ENCODE data around the gene OSBPL2. TPM values are rescaled to one million over a fixed set of nuclear protein-coding genes. Genes with fewer than 3 reads are reported as not detected.

OSBPL2 gene
- total RNA-seq, 1 experiment from 2014 or later, result 20.1 TPM

DNA sequence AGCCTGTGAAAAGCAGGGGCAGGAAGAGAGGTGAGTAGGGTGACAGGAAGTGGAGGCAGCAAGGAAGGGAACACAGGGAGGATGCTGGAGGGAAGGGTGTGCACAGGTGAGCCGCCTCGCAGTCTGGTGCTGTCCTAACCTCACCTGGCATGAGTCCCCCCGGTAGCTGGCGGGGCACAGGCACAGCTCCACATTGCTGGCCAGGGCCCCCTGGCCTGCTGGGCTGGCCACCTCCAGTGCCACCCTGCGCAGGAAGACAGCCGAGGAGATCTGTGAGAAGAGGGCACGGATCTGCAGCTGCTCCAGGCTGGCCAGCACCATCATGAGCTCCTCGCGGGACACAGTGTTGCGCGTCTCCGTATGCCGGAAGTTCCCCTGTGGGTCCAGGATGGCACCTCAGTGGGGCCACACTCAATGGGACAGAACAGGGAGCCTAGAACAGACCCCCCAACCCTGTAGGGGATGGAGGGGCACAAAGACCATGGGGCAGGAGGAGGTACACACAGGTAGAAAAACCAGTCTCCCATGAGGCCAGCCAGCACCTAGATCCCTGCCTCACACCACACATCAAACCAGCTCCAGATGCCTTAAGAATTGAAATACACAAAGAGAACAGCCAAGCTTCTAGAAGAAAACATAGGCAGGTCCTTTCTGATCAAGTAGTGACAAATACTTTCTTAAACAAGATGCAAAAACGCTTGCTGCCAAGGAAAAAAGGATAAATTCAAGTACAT, 87.0 kb downstream of the OSBPL2 start:
- DNase-seq (ENCODE audit: low spot score), result no peak

DNA sequence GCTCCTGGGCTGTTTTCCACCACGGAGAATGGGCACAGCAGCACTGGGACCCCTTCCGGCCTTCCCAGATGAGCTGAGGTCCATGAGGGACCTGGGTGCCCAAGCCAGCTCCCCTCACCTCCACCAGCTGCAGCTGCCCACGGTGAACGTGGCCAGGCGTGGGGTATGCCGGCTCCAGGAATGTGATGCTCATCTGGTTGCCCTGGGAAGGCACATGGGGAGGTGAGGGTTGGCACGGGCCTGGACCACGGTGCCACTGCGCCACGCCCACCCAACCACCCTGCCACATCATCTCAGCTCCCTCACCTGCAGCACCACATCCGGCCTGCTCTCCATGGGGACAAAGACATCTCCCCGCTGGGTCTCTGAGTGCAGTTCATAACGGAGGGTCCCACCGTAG, 88.2 kb downstream of the OSBPL2 start:
- DNase-seq (ENCODE audit: low spot score), result no peak

DNA sequence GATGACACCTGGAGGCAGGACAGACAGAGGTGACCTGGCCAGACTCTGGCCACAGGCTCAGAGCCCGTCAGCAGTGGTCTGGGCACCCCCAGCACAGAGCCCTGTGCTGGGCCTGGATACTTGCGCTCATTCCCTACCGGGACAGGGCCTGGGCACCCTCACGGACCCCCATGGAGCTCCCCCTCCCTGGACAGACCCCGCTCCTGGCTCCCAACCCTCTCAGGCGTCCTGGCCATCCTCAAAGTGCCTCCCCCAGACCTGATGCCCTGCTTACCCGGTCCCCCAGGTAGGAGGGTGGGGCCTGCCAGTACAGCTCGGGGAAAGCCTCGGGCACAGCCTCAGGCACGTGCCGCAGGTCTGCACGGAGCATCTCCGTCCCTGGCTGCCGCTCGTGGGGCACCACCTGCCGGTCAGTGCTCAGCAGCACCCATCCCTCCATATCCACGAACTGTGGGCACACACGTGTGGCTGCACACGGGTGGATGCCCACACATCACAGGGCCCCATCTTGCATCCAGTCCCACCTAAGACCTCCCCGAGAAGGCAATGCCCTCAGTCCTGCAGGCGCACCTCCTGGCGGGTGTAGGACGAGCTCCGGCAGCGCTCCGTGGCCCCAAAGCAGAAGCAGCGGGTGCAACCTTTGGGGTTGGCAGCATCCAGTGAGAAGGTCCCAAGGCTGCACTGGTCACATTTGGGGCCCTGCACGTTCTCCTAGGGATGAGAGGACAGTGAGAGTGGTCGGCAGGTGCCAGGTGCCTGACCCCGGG, 88.8 kb downstream of the OSBPL2 start:
- DNase-seq (ENCODE audit: low spot score), result no peak

DNA sequence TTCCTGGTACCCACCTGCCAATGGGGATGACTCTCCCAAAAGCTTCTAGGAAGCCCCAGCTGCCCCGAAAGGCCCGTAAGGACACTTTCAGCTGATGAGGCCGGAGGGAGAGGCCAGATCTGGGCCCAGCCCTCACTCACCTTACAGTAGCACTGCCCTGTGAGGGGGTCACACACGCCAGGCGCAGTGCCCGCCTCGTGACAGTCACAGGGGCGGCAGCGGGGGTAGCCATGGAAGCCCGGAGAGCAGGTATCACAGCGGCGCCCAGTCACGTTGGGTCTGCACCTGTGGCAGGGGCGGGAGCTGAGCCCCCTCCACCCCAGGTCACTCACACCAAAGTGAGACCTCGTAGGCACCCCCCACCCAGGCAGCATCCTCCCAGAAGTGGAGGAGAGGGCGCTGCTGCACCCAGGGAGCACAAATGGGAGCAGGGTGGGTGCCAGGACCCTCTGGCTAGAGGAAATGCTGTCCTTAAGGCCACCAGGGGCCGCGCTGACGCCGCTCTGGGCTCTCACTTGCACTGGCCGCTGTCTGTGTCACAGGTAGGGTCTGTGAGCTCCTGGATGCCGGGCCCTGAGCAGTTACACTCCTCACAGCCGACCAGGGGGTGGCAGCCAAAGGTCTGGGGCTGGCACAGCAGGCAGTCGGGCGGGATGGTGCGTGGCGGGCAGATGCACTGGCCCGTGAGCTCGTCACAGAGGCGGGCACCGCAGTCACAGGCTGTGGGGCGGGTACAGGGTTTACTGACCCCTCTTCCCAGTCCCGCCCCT, 89.6 kb downstream of the OSBPL2 start:
- DNase-seq (ENCODE audit: low spot score), result no peak

DNA sequence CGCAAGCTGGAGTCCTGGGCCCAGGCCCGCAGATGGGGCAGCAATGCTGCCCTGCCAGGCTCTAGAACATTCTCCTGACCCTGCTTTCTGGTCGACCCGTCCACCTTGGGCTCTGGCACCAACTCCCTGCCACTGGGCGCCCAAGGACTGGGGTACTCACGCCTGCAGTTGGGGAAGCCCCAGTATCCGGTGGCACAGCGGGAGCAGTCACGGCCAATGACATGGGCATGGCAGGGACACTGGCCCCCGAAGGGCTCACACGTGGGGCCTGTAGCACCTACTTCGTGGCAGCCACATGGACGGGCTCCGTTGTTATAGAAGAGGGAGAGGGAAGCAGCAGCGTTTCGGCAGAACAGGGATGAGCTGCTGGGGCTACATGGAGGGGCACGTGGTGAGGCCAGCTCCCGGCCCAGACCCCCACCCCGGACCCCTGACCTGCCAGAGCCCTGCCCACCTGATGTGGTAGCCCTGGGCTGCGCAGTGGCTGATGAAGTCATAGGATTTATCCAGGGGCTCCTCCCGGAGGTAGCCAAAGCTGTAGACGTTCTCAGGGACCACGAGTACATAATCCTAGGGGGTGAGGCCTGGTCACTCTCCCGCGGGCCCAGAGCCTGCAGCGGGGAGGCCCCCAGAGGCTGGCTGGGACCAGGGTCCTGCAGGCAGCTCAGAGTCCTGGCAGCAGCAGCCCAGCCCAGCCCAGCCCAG, 90.5 kb downstream of the OSBPL2 start:
- DNase-seq (ENCODE audit: low spot score), result no peak

DNA sequence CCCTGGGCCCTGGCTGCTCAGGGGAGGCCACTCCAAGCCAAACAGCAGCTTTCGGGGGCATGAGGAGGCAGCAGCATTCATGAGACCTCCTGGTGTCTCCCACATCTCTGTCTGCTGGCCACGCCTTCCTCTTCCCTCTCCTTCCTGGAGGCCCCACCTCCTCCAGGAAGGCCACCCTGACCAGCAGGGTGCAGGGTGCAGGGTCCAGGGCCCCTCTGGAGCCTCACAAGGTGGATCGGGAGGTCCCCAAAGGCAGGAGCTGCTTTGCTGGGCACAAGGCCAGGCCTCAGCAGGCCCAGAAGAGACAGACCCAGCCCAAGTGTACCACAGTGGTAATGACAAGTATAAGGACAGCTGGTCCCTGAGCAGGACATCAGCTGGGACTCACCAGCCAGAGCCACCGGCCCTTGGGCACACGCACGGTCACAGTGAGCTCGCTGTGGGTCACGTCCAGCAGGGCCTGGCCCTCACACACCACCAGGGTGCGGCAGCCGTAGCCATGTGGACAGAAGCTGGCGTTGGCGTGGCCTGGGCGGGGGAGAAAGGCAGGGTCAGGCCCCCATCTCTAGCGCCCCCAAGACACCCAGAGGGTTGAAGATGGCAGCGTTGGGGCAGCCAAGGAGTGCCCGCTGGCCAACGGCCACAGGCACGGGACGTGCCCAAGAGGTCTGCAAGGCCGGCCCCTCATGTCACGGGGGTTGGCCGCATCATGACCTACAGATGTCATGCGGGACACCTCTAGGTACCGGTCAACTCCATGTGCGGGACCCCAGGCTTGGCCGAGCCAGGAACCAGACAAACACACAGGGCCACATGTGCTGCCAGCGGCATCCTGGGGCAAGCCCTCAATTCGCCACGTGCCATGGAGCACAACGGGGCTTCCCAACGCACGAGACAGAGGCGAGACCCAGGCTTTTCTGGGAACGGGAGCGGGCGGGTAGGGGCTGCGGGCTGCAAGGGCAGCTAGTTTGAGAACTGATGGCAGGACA, 91.4 kb downstream of the OSBPL2 start:
- DNase-seq (ENCODE audit: low spot score), result no peak

DNA sequence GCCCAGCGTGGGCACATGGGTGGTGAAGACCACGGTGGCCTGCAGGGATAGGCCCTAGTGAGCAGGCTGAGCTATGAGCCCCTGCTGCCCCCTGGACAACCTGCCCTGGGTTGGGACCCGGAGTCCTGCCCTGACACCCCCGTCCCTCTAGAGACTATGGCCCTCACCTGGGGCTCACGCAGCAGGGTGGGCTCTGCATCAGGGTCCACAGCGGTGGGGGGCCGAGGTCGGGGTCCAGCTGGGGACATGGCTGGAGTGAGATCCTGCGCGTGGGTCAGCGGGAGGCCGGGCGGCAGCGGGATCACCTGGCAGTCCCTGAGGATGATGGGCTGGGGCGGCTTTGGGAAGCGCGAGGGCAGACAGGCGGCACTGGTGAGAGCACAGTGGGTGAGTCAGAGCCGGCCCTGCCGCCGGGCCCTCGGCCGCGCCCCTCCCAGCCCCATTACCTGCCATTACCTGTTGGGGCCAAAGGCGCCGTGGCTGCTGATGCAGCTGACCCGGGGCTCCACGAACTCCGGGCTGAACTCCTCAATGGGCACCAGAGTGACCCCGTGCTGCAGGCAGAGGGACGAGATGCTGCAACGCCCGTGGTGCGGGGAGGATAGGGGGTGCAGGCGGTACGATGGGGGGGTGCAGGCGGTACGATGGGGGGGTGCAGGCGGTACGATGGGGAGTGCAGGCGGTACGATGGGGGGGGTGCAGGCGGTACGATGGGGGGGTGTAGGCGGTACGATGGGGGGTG, 92.4 kb downstream of the OSBPL2 start:
- no peak for DNase-seq (ENCODE audit: low spot score)

DNA sequence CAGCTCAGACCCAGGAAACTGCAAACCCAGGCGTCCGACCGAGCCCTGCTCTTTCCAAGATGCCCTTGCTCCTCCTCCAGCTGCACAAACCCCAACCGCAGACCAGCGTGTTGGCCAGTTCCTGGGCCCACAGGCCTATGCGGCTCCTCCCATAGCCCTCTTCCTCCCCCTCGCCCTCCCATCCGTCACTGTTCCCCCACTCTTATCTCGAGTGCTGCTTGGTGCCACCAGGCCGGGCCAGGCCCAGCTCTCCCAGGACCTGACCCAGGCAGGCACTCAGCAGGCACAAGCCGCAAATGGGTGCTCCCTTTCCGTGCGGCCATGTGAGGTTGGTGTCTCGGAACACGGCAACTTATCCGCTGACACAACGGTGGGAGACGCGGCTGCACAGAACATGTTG, 93.0 kb downstream of the OSBPL2 start:
- DNase-seq (ENCODE audit: low spot score), result no peak

DNA sequence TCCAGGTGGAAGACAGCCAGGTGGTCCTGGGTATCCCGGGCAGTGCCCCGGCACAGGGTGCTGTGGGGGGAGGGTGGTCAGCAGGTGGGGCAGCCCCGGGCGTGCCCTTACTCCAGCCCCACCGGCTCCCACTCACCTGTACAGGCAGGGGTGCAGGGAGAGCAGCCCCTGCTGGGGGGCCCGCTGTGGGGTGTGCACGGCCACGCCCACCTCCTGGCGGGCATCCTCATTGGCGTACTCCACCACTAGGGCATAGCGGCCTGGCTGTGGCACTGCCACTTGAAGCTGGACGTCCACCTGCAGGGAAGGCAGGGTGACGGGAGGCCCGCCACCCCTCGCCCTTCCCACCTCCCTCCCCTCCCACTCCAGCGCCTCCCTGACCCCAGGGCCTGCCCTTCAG, 94.1 kb downstream of the OSBPL2 start:
- no peak for DNase-seq (ENCODE audit: low spot score)

DNA sequence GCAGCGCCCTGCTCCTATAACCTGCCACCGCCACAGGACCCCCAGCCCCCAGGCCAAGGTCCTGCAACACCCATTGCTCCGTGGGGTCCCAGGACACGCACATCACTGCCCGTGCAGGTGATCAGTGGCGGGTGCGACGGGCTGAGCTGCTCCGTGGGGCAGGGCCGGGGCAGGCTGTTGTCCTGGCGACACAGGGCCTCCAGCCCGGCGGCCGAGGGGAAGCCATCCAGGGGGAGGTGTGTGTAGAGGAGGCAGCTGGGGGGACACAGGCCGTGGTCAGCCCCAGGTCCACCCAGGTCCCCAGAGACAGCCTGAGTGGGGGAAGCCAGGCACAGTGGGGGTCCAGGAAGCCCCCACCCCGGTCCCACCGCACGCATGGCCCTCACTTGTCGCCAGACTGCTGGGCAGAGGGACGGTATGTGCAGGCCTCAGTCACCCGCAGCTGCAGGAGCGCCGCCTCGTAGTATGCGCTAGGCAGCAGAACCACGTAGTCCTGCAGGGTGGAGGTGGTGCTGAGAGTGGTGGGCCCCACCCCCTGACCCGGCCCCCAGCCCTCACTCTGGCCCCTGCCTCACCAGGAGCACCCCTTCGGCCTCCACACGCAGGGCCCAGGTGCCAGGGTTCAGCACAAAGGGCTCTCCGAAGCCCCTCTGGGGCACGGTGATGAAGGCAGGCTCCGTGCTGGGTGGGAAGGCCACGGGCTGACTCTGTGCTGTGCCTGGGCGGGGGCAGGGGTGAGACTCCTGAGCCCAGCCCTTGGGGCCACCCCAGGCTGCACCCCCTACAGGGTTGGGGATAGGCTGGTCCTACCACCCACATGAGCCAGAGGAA, 94.9 kb downstream of the OSBPL2 start:
- DNase-seq (ENCODE audit: low spot score), result no peak

DNA sequence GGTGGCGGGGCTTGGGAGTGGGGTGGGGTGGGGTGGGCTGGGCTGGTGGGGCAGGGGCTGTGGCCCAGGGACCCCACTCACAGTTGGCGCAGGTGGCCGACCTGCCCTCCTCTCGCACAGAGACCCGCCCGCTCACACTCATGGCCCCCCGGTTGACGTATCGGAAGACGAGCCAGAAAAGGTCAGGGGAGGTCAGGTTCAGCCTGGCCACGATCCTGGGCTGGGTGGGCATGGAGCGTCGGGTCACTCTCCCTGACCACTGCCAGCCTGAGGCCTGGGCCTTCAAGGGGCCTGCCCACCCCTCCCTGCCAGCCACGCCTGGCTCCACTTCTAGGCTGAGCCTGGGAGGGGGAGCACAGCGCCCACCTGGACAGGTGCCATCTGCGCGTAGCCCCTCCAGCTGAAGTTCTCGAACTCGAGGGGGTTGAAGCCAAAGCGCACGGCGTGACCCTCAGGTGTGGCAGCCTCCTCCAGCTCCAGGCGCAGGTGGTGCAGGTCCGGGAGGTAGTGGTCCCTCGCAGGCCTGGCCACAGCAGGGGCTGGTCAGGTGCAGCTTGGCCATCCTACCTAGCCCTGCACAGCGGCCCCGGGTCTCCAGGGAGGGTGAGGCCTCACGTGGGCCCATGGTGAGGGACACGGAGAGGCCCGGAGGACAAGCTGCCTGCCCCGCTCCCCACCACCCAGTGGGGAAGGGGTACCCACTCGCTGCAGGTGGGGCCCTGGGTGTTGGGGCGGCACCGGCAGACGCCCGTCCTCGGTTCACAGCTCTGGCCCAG, 95.7 kb downstream of the OSBPL2 start:
- DNase-seq (ENCODE audit: low spot score), result no peak

DNA sequence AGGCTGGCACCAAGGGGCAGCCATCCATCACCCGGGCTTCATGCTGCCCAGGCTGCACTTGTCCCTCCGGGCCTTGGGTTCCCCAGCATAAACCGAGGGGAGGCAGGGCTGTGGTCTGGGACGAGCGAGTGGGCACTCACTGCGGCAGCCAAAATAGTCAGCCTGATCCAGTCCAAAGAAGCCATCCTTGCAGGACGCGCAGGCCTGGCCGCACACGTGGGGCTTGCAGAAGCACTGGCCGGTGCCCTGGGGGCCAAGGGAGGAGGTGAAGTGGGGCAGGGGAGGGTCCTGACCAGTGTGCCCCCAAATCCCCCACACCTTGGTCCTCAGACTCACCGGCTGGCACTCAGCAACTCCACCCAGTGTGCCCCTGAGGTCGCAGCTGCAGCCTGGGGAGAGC, 96.6 kb downstream of the OSBPL2 start:
- no peak for DNase-seq (ENCODE audit: low spot score)

DNA sequence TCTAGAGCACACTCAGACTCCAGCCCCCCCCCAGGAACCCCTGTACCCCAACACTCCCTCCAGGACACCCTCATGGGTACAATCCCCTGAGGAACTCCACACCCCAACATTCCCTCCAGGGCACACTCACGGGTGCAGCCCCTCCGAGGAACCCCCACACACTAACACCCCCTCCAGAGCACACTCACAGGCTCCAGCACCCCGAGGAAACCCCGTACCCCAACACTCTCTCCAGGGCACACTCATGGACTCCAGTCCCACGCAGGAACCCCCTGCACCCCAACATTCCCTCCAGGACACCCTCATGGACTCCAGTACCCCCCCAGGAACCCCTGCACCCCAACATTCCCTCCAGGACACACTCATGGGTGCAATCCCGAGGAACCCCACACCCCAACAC, 97.2 kb downstream of the OSBPL2 start:
- no peak for DNase-seq (ENCODE audit: low spot score)

DNA sequence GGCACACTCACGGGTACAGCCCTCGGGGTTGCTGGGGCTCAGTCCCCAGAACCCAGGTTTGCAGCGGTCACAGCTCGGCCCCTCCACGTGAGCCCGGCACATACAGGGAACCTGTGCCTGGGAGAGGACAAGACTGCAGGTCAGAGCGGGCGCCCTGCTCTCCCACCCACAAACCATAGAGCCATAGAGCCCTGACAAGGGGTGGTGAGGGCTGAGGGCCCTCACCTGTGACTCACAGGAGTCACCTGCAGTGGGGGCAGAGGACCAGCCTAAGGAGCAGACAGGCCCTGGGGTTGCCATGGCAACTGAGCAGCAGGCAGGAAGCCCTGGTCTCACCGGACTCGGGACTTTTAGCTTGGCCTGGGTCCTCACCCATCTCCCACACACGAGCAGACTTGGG, 98.0 kb downstream of the OSBPL2 start:
- no peak for DNase-seq (ENCODE audit: low spot score)

DNA sequence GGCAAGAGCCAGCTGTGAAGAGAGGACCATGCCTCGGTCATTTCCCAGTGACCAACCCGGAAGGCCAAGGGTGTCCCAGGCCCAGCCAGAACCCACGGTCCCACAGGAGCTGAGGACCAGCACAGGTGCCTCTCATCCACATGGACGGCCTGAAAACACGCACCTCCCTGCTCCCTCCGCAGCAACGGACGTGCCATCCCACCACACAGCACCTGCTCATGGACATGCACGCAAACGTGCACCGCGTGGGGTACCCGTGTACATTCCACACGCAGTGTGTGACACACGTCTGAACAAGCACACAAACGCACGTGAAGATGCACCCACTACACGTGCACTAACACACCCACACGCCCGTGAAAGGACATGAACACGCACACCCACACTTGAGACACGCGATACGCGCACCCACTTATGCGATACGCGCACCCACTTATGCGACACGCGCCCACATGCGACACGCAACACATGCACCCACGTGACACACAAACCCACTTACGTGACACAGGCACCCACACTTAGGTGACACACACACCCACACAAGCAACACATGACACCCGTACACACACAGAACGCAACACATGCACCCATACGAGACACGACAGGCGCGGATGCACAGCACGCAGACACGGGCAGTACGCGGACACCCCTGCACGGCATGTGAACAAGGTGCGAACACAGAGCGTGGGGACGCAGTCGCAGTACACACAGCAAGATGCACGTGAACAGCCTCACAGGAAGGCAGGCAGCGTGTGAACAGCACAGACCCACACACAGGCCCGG, 98.6 kb downstream of the OSBPL2 start:
- no peak for DNase-seq (ENCODE audit: low spot score)

DNA sequence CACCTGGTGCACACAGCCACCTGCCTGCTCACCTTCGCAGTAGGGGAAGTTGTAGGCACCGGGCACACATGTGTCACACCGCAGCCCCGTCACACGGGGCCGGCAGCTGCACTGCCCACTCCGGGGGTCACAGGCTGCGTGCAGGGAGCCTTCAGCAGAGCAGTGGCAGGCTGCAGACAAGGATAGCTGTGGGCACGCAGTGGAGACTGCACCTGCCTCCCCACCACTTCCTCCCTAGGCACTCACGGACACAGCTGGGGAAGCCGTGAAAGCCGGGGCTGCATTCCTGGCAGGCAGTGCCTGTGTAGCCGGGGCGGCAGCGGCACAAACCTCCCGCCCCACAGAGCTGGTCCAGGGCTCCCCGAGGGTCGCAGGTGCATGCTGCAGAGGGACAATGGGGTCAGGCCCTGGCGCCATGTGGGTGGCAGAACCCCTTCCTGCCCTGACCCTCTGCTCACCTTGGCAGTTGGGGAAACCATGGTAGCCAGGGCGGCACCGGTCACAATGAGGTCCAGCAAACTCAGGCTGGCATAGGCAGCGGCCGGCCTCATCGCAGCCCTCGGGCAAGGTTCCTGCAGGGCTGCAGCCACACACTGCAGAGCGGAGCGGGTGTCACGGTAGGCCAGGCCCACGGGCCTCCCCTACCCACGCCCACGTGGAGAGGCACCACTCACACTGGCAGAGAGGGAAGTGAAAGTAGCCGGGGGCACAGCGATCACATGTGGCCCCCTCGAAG, 99.4 kb downstream of the OSBPL2 start:
- DNase-seq (ENCODE audit: low spot score), result no peak

DNA sequence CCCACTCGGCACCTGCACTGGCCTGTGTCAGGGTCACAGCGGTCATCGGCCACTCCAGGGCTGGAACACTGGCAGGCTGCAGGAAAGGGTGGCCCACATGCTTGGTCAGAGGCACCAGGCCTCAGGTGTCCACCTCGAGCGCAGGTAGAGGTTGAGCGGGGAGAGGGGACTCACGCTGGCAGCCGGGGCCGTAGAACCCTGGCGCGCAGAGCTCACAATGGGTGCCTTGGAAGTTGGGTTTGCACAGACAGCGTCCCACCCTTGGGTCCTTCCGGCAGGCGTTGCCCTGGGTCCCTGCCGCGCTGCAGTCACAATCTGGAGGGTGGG, 99.9 kb downstream of the OSBPL2 start:
- DNase-seq (ENCODE audit: low spot score), result no peak
